ENCODE results near the gene CDKN1C.

DNA sequence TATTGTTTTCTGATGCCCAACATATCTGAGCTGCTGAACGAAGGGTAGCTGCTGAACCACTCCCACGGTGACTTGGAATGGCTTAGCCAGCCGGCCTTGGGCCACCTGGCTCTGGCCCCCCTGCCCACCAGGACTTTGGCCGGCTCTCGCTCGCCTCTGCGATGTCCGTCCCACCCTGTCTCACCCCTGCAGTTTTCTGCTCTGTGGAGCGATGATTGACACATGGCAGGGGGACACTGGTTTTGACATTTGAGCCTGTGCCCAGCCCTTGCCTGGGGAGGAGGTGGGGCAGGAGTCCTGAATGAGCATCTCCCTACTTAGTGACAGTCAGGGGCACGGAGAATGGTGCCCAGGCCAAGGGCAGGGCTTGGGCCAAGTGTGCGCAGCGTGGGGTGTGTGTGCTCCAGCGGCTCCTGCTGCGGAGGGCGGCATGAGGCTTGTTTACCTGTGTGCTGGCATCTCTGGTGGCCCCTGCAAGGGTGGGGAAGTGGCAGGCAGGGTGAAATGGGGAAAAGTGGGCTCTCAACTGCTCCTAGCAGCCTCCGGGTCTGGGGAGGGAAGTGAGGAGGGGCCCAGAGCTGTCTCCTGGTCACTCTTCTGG lies 15.7 kb upstream of the CDKN1C start:
- TF ChIP-seq CTCF (IDR thresholded peaks at IDR 0.05) (no peak), POLR2A (IDR thresholded peaks at IDR 0.05) (no peak), EP300 (IDR thresholded peaks at IDR 0.05) (no peak)
